ENCODE results near the gene TRIM24.

The TRIM24 gene

GRCh38 chr7:138618933-138619332 lies 158.9 kb downstream of the TRIM24 start:
- H3K27ac ChIP-seq, result no peak overlapping the region
- no peak for TF ChIP-seq CTCF (IDR thresholded peaks at IDR 0.05)
- no peak for TF ChIP-seq ZFX (IDR thresholded peaks at IDR 0.05; ENCODE audit: borderline replicate concordance)

- H3K27ac ChIP-seq, result no peak overlapping the region
- TF ChIP-seq ZFX (IDR thresholded peaks at IDR 0.05; ENCODE audit: borderline replicate concordance) (no peak), CTCF (IDR thresholded peaks at IDR 0.05) (no peak)
These were observed 162.8 kb downstream of the TRIM24 start for GRCh38 chr7:138622841-138623240.

GRCh38 chr7:138625084-138625848 lies 165.2 kb downstream of the TRIM24 start:
- no peak overlapping the region for H3K27ac ChIP-seq
- no peak for TF ChIP-seq ZFX (IDR thresholded peaks at IDR 0.05; ENCODE audit: borderline replicate concordance)
- no peak for TF ChIP-seq CTCF (IDR thresholded peaks at IDR 0.05)

- TF ChIP-seq CTCF (IDR thresholded peaks at IDR 0.05), result no peak
- no peak for TF ChIP-seq ZFX (IDR thresholded peaks at IDR 0.05; ENCODE audit: borderline replicate concordance)
- H3K27ac ChIP-seq, result no peak overlapping the region
These were observed 165.8 kb downstream of the TRIM24 start for GRCh38 chr7:138625849-138626230.

- H3K27ac ChIP-seq, result no peak overlapping the region
- TF ChIP-seq ZFX (IDR thresholded peaks at IDR 0.05; ENCODE audit: borderline replicate concordance), result no peak
- TF ChIP-seq CTCF (IDR thresholded peaks at IDR 0.05), result no peak
These were observed 166.8 kb downstream of the TRIM24 start for GRCh38 chr7:138626846-138627245.

- no peak overlapping the region for H3K27ac ChIP-seq
- TF ChIP-seq ZFX (IDR thresholded peaks at IDR 0.05; ENCODE audit: borderline replicate concordance), result no peak
- TF ChIP-seq CTCF (IDR thresholded peaks at IDR 0.05), result no peak
These were observed 167.3 kb downstream of the TRIM24 start for GRCh38 chr7:138627361-138627760.

GRCh38 chr7:138630059-138630610 lies 170.1 kb downstream of the TRIM24 start:
- no peak overlapping the region for H3K27ac ChIP-seq
- TF ChIP-seq CTCF (IDR thresholded peaks at IDR 0.05), result no peak
- TF ChIP-seq ZFX (IDR thresholded peaks at IDR 0.05; ENCODE audit: borderline replicate concordance), result no peak

All from 22Rv1 (cell line).